HG02642 (cell line): ENCODE data around the gene CDCA8.

Experiments used
- ATAC-seq: cut with Tn5 transposase; IDR thresholded peaks from one replicate; pipeline ENCODE4 v1.9.1; 2021; ENCODE audit warnings: mild to moderate bottlenecking; ENCODE audit not compliant: unreplicated experiment, poor library complexity

The CDCA8 gene

GRCh38 chr1:37714226-37714625 is 21.9 kb downstream of the CDCA8 start:
- no peak for ATAC-seq

- ATAC-seq = no peak
These were observed 22.4 kb downstream of the CDCA8 start for GRCh38 chr1:37714689-37715088.

GRCh38 chr1:37716321-37716720 is 24.0 kb downstream of the CDCA8 start:
- ATAC-seq = no peak

- no peak for ATAC-seq
These were observed 25.3 kb downstream of the CDCA8 start for GRCh38 chr1:37717631-37718030.

- ATAC-seq = no peak
These were observed 26.0 kb downstream of the CDCA8 start for GRCh38 chr1:37718181-37718900.

GRCh38 chr1:37718901-37719571 is 26.7 kb downstream of the CDCA8 start:
- no peak for ATAC-seq

GRCh38 chr1:37719572-37720195 is 27.4 kb downstream of the CDCA8 start:
- no peak for ATAC-seq

- ATAC-seq = no peak
These were observed 28.2 kb downstream of the CDCA8 start for GRCh38 chr1:37720231-37721130.

- no peak for ATAC-seq
These were observed 29.2 kb downstream of the CDCA8 start for GRCh38 chr1:37721565-37721964.

- ATAC-seq = no peak
These were observed 30.1 kb downstream of the CDCA8 start for GRCh38 chr1:37722181-37723071.

GRCh38 chr1:37723072-37723389 is 30.7 kb downstream of the CDCA8 start:
- ATAC-seq = no peak

GRCh38 chr1:37723390-37724078 is 31.2 kb downstream of the CDCA8 start:
- ATAC-seq = no peak

GRCh38 chr1:37724575-37724974 is 32.3 kb downstream of the CDCA8 start:
- no peak for ATAC-seq

GRCh38 chr1:37725851-37726613 is 33.7 kb downstream of the CDCA8 start:
- ATAC-seq = no peak

- no peak for ATAC-seq
These were observed 34.7 kb downstream of the CDCA8 start for GRCh38 chr1:37726751-37727585.

GRCh38 chr1:37728416-37728815 is 36.1 kb downstream of the CDCA8 start:
- no peak for ATAC-seq

- no peak for ATAC-seq
These were observed 38.1 kb downstream of the CDCA8 start for GRCh38 chr1:37730376-37730775.
